Activated naive CD8-positive, alpha-beta T cell treated with anti-CD3 and anti-CD28 coated beads, Interleukin-2, amount 50 U/mL, for 24 hours (primary cell): ENCODE measurements around the gene PARP15.
"Not testable (repeated sequence)": the region's sequence is repeated elsewhere in the genome, so short reads cannot be mapped to it uniquely, and the experiment has no call there.

Source experiments
- ATAC-seq: fragments of 150-1000 bp; cut with Tn5 transposase; one replicate; pipeline ENCODE4 v1.10.0; 2021
- DNase-seq: peaks from one replicate; pipeline ENCODE4 v3.0.0; 2021
- H3K27ac Mint-ChIP-seq: one replicate; pipeline ENCODE4 v1.8.0; 2021; ENCODE audit warnings: mild to moderate bottlenecking, mixed read lengths
- H3K27me3 Mint-ChIP-seq: one replicate; pipeline ENCODE4 v1.8.0; 2021; ENCODE audit warnings: mixed read lengths
- H3K36me3 Mint-ChIP-seq: one replicate; pipeline ENCODE4 v1.8.0; 2021; ENCODE audit warnings: low read depth, mixed read lengths
- H3K4me1 Mint-ChIP-seq: one replicate; pipeline ENCODE4 v1.8.0; 2021; ENCODE audit warnings: mixed read lengths
- H3K4me3 Mint-ChIP-seq: one replicate; pipeline ENCODE4 v1.8.0; 2021; ENCODE audit warnings: mild to moderate bottlenecking, moderate library complexity, mixed read lengths
- H3K9me3 Mint-ChIP-seq: one replicate; pipeline ENCODE4 v1.8.0; 2021; ENCODE audit warnings: mixed read lengths

The PARP15 gene

DNA sequence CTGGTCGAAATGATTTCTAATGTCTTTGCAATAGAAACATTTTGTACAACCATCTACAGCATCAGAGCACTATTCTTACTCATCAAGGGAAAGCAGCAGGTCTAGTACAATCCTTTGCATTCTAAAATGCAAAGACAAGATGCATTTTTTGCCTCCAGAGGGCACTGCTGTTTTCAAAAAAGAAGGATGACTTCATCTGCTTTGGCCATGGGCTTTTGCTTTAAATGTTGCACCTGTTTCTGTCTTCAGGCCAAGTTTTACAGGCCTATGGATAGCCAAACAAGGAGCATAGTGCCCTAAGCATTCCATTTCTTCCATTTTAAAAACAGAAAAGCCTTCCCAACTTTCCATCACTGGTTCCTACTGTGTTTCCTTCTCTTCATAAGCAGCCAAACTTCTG is 16.8 kb upstream of the PARP15 start:
- Mint-ChIP-seq H3K4me3 (no peak overlapping the region), H3K27me3 (no peaks in the 10 kb centered on the region), H3K4me1 (peaks cover 40% of the 10 kb centered on the region), H3K27ac (peak overlapping the region; percentile 27), H3K9me3 (no peaks in the 10 kb centered on the region), H3K36me3 (peaks cover 19% of the 10 kb centered on the region)
- peak; percentile 53 for DNase-seq
- peak; percentile 14 for ATAC-seq

DNA sequence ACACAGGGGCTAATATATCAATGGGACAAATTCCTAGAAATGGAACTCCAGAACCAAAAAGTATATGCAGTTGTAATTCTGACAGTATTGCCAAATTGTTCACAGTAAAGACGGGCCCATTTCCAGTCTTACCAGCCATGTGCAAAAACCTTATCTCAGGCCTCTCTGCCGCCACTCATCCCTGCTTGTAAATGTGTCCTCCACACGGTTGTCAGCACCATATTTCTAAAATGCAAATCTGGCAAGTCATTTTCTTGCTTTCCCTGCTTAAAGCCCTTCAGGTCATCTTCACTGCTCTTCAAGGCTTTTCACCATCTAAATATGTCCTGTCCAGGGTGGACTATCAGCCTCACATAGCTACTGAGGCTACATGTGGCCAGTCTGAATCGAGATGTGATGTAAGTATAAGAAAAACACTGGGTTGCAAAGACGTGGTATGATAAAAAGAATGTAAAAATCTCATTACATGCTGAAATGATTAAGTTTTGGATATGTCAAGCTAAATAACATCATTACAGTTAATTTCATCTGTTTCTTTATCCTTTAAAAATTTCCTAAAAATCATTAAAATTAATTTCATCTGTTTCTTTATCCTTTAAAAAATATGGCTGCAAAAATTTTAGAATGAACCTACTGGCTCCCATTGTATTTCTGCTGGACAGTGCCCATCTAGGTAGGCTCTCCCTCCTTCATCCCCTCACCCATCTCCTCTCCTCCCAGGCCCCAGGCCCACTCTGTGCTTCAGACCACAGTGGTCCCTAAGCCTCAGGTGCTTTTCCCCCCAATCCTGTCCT is 14.3 kb upstream of the PARP15 start:
- H3K36me3 Mint-ChIP-seq, result peaks cover 28% of the 10 kb centered on the region
- DNase-seq (no peak), ATAC-seq (no peak)
- H3K9me3 Mint-ChIP-seq, result no peaks in the 10 kb centered on the region
- H3K4me1 Mint-ChIP-seq, result peaks cover 59% of the 10 kb centered on the region
- H3K27ac Mint-ChIP-seq, result peak overlapping the region; percentile 96
- no peaks in the 10 kb centered on the region for H3K27me3 Mint-ChIP-seq
- peak overlapping the region; percentile 90 for H3K4me3 Mint-ChIP-seq

DNA sequence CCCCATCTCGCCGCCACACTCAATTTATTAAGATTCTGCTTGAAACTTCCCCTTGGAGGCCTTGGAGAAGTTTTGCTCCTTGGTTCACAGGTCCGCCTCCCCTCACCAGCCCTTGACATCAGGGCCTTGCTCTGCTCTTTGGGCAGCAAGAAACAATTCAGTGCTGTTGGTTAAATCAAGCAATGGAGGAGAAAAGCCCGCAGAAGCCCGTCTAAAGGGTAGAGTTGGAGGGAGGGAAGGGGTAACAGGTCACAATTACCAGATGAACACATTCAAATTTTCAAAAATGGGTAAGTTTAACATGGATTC is 13.8 kb upstream of the PARP15 start:
- peak overlapping the region; percentile 90 for H3K4me3 Mint-ChIP-seq
- no peaks in the 10 kb centered on the region for H3K9me3 Mint-ChIP-seq
- H3K27me3 Mint-ChIP-seq, result no peaks in the 10 kb centered on the region
- H3K27ac Mint-ChIP-seq, result peak overlapping the region; percentile 96
- DNase-seq (no peak), ATAC-seq (no peak)
- H3K36me3 Mint-ChIP-seq, result peaks cover 32% of the 10 kb centered on the region
- peaks cover 64% of the 10 kb centered on the region for H3K4me1 Mint-ChIP-seq

DNA sequence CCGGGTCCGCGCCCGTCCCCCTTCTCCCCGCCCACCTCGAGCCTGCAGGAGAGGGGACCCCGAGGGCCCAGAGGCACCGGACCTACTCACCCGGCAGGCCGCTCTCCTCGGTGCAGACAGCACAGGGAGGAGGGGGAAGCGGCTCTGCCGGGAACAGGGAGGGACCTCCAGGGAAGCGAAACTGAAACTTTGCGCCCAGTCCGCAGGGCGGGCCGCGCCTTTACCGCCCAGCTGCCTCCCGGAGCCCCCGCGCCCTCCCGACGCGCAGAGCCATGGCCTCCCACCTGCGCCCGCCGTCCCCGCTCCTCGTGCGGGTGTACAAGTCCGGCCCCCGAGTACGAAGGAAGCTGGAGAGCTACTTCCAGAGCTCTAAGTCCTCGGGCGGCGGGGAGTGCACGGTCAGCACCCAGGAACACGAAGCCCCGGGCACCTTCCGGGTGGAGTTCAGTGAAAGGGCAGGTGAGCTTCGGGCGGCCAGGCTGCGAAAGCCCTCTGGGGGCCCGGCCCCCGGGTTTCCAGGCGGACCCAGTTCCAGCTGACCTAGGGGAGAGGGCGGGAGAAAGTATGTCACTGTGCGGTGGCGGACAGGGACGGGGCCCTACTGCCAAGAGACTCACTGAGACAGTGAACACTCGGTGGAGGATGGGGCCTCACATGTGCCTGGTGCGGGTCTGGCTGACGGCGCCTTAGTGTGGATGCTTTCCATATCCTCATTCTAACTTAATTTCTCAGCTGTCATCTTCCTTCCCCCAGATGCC is 13.1 kb upstream of the PARP15 start, which contains the start of the genes DTX3L and PARP9:
Gene DTX3L, plus strand, starts transcription at position 184 of the 758 bp plus-strand sequence. Its CDS starts 89 bp downstream, at position 273.
Gene PARP9, minus strand, starts transcription at position 146 of the 758 bp plus-strand sequence. CDS start 4,680 bp downstream, outside the sequence.
- Mint-ChIP-seq H3K9me3 (no peaks in the 10 kb centered on the region), H3K4me3 (peak within 1 kb of the TSS; percentile 90), H3K27me3 (no peaks in the 10 kb centered on the region), H3K36me3 (peaks cover 37% of the 10 kb centered on the region), H3K4me1 (peaks cover 70% of the 10 kb centered on the region), H3K27ac (peak within 1 kb of the TSS; percentile 96)
- DNase-seq, result peak; percentile 80
- peak; percentile 93 for ATAC-seq

DNA sequence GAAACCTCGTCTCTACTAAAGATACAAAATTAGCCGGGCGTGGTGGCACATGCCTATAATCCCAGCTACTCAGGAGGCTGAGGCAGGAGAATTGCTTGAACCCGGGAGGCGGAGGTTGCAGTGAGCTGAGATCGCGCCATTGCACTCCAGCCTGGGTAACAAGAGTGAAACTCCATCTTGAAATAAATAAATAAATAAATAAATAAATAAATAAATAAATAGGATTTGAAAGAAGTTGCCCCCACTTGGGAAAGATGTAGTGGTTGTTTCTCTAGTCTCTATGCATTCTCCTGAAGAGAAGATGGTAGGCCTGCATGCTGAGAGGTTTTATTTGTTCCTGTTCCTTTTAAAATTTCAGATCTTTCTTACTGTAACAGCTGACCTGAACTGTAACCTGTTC is 9.3 kb upstream of the PARP15 start:
- DNase-seq, ATAC-seq, H3K4me3 Mint-ChIP-seq, H3K27me3 Mint-ChIP-seq, H3K9me3 Mint-ChIP-seq: not testable (repeated sequence)
- Mint-ChIP-seq H3K36me3 (peaks cover 60% of the 10 kb centered on the region), H3K27ac (peak overlapping the region; percentile 24), H3K4me1 (peaks cover 71% of the 10 kb centered on the region)

DNA sequence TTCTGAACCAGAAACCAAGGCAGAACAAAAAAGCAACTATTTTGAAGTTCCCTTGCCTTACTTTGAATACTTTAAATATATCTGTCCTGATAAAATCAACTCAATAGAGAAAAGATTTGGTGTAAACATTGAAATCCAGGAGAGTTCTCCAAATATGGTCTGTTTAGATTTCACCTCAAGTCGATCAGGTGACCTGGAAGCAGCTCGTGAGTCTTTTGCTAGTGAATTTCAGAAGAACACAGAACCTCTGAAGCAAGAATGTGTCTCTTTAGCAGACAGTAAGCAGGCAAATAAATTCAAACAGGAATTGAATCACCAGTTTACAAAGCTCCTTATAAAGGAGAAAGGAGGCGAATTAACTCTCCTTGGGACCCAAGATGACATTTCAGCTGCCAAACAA is 8.7 kb upstream of the PARP15 start:
- Mint-ChIP-seq H3K36me3 (peaks cover 61% of the 10 kb centered on the region), H3K27ac (peak overlapping the region; percentile 29), H3K27me3 (no peaks in the 10 kb centered on the region), H3K4me3 (no peak overlapping the region), H3K9me3 (no peaks in the 10 kb centered on the region), H3K4me1 (peaks cover 73% of the 10 kb centered on the region)
- ATAC-seq, result no peak
- no peak for DNase-seq

DNA sequence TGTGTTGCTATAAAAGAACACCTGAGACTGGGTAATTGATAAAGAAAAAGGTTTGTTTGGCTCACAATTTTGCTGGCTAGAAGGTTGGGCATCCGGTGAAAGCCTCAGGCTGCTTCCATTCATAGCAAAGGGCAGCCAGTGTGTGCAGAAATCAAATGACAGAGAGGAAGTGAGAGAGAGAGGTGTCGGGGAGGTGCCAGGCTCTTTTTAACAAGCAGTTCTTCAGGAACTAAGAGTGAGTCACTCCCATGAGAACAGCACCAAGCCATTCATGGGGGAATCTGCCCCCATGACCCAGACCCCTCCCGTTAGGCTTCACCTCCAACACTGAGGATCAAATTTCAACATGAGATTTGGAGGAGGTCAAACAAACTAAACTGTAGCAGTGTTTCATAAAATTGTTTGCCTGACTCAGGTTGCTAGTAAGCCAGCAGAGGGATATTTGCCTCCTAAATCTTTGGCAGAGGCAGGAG is 4.5 kb upstream of the PARP15 start:
- peaks cover 46% of the 10 kb centered on the region for H3K36me3 Mint-ChIP-seq
- no peaks in the 10 kb centered on the region for H3K27me3 Mint-ChIP-seq
- H3K4me1 Mint-ChIP-seq, result peaks cover 78% of the 10 kb centered on the region
- peak; percentile 30 for DNase-seq
- no peak overlapping the region for H3K4me3 Mint-ChIP-seq
- H3K27ac Mint-ChIP-seq, result peak overlapping the region; percentile 78
- peak; percentile 37 for ATAC-seq
- H3K9me3 Mint-ChIP-seq, result no peaks in the 10 kb centered on the region

DNA sequence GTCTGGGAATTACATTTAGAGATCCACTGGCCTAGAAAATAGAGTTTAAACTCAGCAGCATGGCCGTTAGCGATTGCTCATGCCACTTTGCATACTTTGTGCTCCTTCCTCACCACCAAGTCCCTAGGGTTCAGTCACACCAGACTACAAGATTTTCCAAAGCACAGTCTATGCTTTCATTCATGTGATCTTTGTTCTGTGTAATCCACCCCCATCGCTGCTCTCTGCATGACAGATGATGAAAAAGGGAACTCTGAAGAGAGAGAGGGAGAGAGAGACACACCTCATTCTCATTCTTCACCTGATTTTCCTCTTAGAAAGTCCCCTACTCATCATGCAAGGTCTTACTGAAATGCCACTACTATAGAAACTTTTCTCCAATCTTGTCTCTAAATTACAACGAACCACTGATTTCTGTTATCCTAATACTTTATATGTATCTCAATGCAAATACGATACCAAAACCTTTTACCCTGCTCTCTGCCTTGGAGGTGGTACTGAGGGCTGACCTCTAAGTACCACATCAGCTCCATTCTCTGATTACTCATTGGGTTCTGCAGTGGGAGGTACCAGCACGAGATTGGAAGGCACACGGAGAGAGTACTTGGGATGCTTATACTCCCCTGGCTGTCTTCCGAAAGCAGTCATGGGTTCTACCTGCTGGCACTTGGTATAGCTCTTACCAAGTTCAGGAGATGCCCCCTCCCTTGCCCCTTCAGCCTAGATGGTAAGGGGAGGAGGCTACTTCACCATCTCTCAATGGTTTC is 1.1 kb upstream of the PARP15 start:
- Mint-ChIP-seq H3K36me3 (peaks cover 25% of the 10 kb centered on the region), H3K27ac (peak overlapping the region; percentile 99), H3K4me3 (peak overlapping the region; percentile 39), H3K4me1 (peaks cover 71% of the 10 kb centered on the region), H3K27me3 (no peaks in the 10 kb centered on the region), H3K9me3 (peaks cover 3% of the 10 kb centered on the region)
- ATAC-seq, result peak; percentile 91
- DNase-seq, result peak; percentile 57

DNA sequence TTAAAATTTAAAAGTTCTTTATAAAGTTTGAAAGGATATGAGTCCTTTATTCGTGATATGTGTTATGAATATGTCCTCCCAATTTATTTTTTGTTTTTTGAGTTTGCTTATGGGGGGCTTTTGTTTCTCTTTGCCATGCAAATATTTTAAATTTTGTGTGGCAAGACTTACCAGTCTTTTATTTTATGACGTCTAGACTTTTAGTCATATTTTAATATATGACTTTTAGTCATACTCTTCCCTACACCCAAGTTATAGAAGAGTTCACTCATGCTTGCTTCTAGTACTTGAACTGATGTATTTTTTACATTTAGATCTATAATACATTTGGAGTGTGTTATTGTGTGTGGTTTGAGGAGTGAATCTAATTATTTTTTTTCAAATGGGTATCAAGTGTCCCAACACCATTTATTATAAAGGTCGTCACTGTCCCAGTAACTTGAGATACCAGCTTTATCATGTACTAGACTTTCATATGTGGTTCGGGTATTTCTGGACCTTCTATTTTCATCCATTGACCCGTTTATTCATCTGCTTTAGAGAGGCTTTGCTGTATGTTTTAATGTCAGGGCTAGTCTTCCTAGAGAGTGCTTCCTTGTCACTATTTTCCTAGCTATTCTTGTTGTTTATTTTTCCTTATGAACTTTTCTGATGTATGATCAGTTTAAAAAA is 755 bp downstream of the PARP15 start:
- ATAC-seq (no peak), DNase-seq (no peak)
- no peaks in the 10 kb centered on the region for H3K27me3 Mint-ChIP-seq
- H3K27ac Mint-ChIP-seq, result peak overlapping the region; percentile 99
- peaks cover 27% of the 10 kb centered on the region for H3K36me3 Mint-ChIP-seq
- H3K4me3 Mint-ChIP-seq, result peak overlapping the region; percentile 97
- H3K9me3 Mint-ChIP-seq, result peaks cover 18% of the 10 kb centered on the region
- peaks cover 58% of the 10 kb centered on the region for H3K4me1 Mint-ChIP-seq

DNA sequence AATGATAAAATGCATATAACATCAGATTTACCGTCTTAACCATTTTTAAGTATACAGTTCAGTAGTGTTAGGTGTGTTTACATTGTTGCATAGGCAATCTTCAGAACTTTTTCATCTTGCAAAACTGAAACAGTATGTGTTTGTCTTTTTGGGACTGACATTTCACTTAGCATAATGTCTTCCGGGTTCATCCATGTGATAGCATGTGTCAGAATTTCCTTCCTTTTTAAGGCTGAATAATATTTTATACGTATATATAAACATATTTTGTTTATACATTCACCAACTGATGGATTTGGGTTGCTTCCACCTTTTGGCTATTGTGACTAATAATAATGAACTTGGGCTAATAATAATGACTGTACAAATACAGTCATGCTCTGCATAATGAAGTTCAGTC is 3.0 kb downstream of the PARP15 start:
- Mint-ChIP-seq H3K27ac (no peak overlapping the region), H3K9me3 (peaks cover 23% of the 10 kb centered on the region), H3K27me3 (no peaks in the 10 kb centered on the region), H3K4me3 (no peak overlapping the region), H3K4me1 (peaks cover 58% of the 10 kb centered on the region), H3K36me3 (peaks cover 36% of the 10 kb centered on the region)
- ATAC-seq (no peak), DNase-seq (no peak)

DNA sequence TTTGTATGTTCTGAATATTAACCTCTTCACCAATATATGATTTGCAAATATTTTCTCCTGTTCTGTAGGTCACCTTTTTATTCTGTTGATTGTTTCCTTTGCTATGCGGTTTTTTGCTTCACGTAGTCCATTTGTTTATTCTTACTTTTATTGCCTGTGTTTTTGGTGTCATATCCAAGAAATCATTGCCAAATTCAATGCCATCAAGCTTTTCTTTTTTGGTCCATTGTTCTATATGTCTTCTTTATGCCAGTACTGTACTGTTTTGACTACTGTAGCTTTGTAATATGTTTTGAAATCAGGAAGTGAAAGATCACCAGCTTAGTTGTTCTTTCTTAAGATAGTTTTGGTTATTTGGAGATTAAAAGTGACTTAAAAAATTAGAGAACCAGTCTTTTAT is 4.2 kb downstream of the PARP15 start:
- peaks cover 40% of the 10 kb centered on the region for H3K36me3 Mint-ChIP-seq
- H3K4me3 Mint-ChIP-seq, result no peak overlapping the region
- peaks cover 58% of the 10 kb centered on the region for H3K4me1 Mint-ChIP-seq
- peaks cover 23% of the 10 kb centered on the region for H3K9me3 Mint-ChIP-seq
- no peak for ATAC-seq
- H3K27ac Mint-ChIP-seq, result no peak overlapping the region
- no peaks in the 10 kb centered on the region for H3K27me3 Mint-ChIP-seq
- no peak for DNase-seq

DNA sequence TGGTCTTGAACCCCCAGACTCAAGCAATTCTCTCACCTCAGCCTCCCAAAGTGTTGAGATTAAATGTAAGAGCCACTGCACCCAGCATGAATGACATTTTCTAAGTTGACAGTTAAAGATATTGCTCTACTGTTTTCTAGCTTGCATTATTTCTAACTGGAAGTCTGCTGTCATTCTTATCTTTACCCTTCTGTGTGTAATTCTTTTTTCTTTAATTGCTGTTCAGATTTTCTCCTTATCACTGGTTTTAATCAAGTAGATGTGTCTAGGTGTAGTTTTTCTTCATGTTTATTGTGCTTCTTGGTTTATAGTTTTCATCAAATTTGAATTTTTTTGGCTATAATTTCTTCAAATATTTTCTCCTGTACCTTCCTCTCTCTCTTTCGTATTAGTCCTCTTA is 4.9 kb downstream of the PARP15 start:
- H3K4me1 Mint-ChIP-seq, result peaks cover 57% of the 10 kb centered on the region

DNA sequence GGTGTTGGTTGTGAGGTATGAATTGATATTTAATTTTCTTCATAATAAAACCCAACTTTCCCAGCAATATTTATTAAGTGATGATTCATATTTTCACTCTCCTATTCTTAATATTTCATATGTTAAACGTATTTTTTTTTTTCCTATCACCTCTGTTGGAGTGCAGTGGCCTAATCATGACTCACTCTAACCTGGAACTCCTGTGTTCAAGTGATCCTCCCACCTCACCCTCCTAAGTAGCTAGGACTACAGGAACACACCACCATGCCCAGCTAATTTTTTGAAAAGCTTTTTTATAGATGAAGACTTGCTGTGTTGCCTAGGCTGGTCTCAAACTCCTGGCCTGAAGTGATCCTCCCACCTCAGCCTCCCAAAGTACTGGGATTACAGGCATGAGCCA is 8.6 kb downstream of the PARP15 start:
- DNase-seq (no peak), ATAC-seq (peak; percentile 77)
- Mint-ChIP-seq H3K27ac (peak overlapping the region; percentile 25), H3K4me3 (no peak overlapping the region), H3K36me3 (peaks cover 43% of the 10 kb centered on the region), H3K4me1 (peaks cover 65% of the 10 kb centered on the region), H3K9me3 (peaks cover 23% of the 10 kb centered on the region), H3K27me3 (no peaks in the 10 kb centered on the region)

More for the DNA sequence above, 4.9 kb downstream of the PARP15 start:
- DNase-seq (no peak), ATAC-seq (no peak)
- Mint-ChIP-seq H3K9me3 (peaks cover 23% of the 10 kb centered on the region), H3K27ac (no peak overlapping the region), H3K27me3 (no peaks in the 10 kb centered on the region), H3K36me3 (peaks cover 40% of the 10 kb centered on the region), H3K4me3 (no peak overlapping the region)
